ENCODE results near the gene SIPA1L3. TPM values are rescaled to one million over a fixed set of nuclear protein-coding genes. Genes with fewer than 3 reads are reported as not detected.
A peak's percentile ranks its signal among the peaks of the same experiment; 100 is the strongest.

SIPA1L3 gene
- total RNA-seq, 1 experiment from 2014 or later = 19.9 TPM

DNA sequence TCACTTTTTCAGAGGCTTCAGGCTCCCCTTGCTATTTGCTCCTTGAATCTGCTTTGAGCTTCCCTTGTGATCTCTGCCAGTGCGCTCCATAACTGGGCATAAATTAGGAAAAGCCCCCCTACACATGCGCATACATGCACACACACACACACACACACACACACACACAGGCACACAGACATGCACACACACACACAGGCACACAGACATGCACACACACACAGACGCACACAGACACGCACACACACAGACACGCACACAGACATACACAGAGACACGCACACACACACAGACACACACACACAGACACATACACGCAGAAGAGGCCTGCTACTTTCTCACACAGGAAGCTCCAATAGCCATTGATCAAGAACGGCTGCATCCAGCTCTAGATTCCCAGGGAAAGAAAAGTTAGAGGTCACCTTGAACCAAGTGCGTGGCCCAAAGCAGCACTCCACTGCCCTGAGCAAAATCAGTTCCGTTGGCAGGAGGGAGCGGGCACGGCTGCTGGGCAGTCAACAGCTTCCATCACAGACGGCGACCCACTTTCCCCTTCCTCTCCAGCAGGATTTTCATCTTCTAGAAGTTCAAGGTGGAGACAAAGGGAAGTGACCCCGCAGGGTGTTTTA lies 171.4 kb downstream of the SIPA1L3 start:
- no TSS peak for BruUV-seq (replicated peaks)
- CTCF ChIA-PET = no interaction called here
- Histone ChIP-seq H3K4me1 (ENCODE audit: insufficient read depth, low read length, poor library complexity, severe bottlenecking) (no peaks in the 10 kb centered on the region), H3K4me3 (ENCODE audit: low read depth, low read length, poor library complexity, severe bottlenecking) (no peak overlapping the region), H3K9me3 (ENCODE audit: low read depth, low read length, poor library complexity, severe bottlenecking) (no peaks in the 10 kb centered on the region), H3K36me3 (ENCODE audit: insufficient read depth, low read length, poor library complexity, severe bottlenecking) (no peaks in the 10 kb centered on the region), H3K27me3 (replicated peaks; ENCODE audit: insufficient read depth, low read depth, low read length, poor library complexity) (no peaks in the 10 kb centered on the region), H3K27ac (ENCODE audit: low read depth, low read length, poor library complexity, severe bottlenecking) (no peak overlapping the region)
- POLR2A ChIA-PET (ENCODE audit: low non-redundant PET) = no interaction called here
- intact Hi-C loops (cut with micrococcal nuclease; ENCODE audit: unreplicated experiment) = no loop called here
- TF ChIP-seq CTCF (conservative IDR thresholded peaks at IDR 0.05; ENCODE audit: low read depth, low read length) (no peak), EZH2 (IDR thresholded peaks at IDR 0.05; ENCODE audit: borderline replicate concordance, low read depth, low read length, poor library complexity, severe bottlenecking) (no peak)
- no peak for DNase-seq (ENCODE audit: low spot score)

- BruUV-seq (replicated peaks) = no TSS peak
- ChIA-PET POLR2A (ENCODE audit: low non-redundant PET) (no interaction called here), CTCF (no interaction called here)
- no peak overlapping the region for H3K4me3 ChIP-seq (ENCODE audit: low read depth, low read length, poor library complexity, severe bottlenecking)
- peak; percentile 27 for DNase-seq (ENCODE audit: low spot score)
- no peaks in the 10 kb centered on the region for H3K36me3 ChIP-seq (ENCODE audit: insufficient read depth, low read length, poor library complexity, severe bottlenecking)
- H3K27me3 ChIP-seq (replicated peaks; ENCODE audit: insufficient read depth, low read depth, low read length, poor library complexity) = no peaks in the 10 kb centered on the region
- no peaks in the 10 kb centered on the region for H3K9me3 ChIP-seq (ENCODE audit: low read depth, low read length, poor library complexity, severe bottlenecking)
- H3K4me1 ChIP-seq (ENCODE audit: insufficient read depth, low read length, poor library complexity, severe bottlenecking) = no peaks in the 10 kb centered on the region
- TF ChIP-seq EZH2 (IDR thresholded peaks at IDR 0.05; ENCODE audit: borderline replicate concordance, low read depth, low read length, poor library complexity, severe bottlenecking) (no peak), CTCF (conservative IDR thresholded peaks at IDR 0.05; ENCODE audit: low read depth, low read length) (no peak)
- intact Hi-C loops (cut with micrococcal nuclease; ENCODE audit: unreplicated experiment) = no loop called here
- H3K27ac ChIP-seq (ENCODE audit: low read depth, low read length, poor library complexity, severe bottlenecking) = no peak overlapping the region
These were observed 172.9 kb downstream of the SIPA1L3 start for GRCh38 chr19:38079926-38080380.

DNA sequence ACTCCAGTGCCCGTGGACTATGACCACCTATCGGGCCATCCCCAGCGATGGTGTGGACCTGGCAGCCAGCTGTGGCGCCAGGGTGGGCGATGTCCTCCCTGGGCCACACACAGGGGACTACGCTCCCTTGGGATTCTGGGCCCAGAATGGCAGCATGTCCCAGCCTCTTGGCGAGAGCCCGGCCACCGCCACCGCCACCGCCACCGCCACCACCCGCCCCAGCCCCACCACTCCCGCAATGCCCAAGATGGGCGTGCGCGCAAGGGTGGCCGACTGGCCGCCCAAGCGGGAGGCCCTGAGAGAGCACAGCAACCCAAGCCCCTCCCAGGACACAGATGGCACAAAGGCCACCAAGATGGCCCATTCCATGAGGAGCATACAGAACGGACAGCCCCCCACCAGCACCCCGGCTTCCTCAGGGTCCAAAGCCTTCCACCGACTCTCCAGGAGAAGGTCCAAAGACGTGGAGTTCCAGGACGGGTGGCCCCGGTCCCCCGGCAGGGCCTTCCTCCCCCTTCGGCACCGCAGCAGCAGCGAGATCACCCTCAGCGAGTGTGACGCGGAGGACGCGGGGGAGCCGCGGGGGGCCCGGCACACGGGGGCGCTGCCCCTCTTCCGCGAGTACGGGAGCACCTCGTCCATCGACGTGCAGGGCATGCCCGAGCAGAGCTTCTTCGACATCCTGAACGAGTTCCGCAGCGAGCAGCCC lies 174.7 kb downstream of the SIPA1L3 start:
- Histone ChIP-seq H3K4me1 (ENCODE audit: insufficient read depth, low read length, poor library complexity, severe bottlenecking) (no peaks in the 10 kb centered on the region), H3K36me3 (ENCODE audit: insufficient read depth, low read length, poor library complexity, severe bottlenecking) (no peaks in the 10 kb centered on the region), H3K27me3 (replicated peaks; ENCODE audit: insufficient read depth, low read depth, low read length, poor library complexity) (no peaks in the 10 kb centered on the region), H3K27ac (ENCODE audit: low read depth, low read length, poor library complexity, severe bottlenecking) (no peak overlapping the region), H3K4me3 (ENCODE audit: low read depth, low read length, poor library complexity, severe bottlenecking) (no peak overlapping the region), H3K9me3 (ENCODE audit: low read depth, low read length, poor library complexity, severe bottlenecking) (no peaks in the 10 kb centered on the region)
- intact Hi-C loops (cut with micrococcal nuclease; ENCODE audit: unreplicated experiment) = no loop called here
- no peak for TF ChIP-seq CTCF (conservative IDR thresholded peaks at IDR 0.05; ENCODE audit: low read depth, low read length)
- TF ChIP-seq EZH2 (IDR thresholded peaks at IDR 0.05; ENCODE audit: borderline replicate concordance, low read depth, low read length, poor library complexity, severe bottlenecking) = no peak
- ChIA-PET CTCF (no interaction called here), POLR2A (ENCODE audit: low non-redundant PET) (no interaction called here)
- no TSS peak for BruUV-seq (replicated peaks)
- DNase-seq (ENCODE audit: low spot score) = no peak

Measured in A673 (cell line).